Spleen (tissue), 11 donors: ENCODE results near the gene SYT13. TPM values are rescaled to one million over a fixed set of nuclear protein-coding genes. Genes with fewer than 3 reads are reported as not detected.
A peak's percentile ranks its signal among the peaks of the same experiment; 100 is the strongest.

ENCODE experiments used
- DNase-seq: peaks from one replicate; pipeline ENCODE4 v3.0.0-alpha.2; 2020
- H3K27ac ChIP-seq, 8 donors: fragments of 200-600 bp; sonication (generic) in 7 of 8; 1 replicate in 4 of 8; 2 replicates in 4 of 8; pipeline versions ENCODE4 v1.5.0 to v1.8.0; 2016 to 2021; ENCODE audit warnings: inconsistent platforms in 4 of 8, mild to moderate bottlenecking in 4 of 8, moderate library complexity in 1 of 8
- H3K27me3 ChIP-seq, 7 donors: fragments of 200-600 bp; sonication (generic) in 6 of 7; replicated peaks in 1 of 7; 1 replicate in 4 of 7; 2 replicates in 3 of 7; pipeline versions ENCODE4 v1.5.0 to v1.8.0; 2016 to 2021; ENCODE audit warnings: inconsistent platforms in 3 of 7, mild to moderate bottlenecking in 1 of 7
- H3K36me3 ChIP-seq, 6 donors: fragments of 200-600 bp; sonication (generic) in 5 of 6; 1 replicate in 4 of 6; 2 replicates in 2 of 6; pipeline versions ENCODE4 v1.5.0 to v1.8.0; 2016 to 2021; ENCODE audit warnings: inconsistent platforms in 2 of 6
- H3K4me1 ChIP-seq, 6 donors: fragments of 200-600 bp; sonication (generic) in 5 of 6; 1 replicate in 3 of 6; 2 replicates in 3 of 6; pipeline versions ENCODE4 v1.5.0 to v1.8.0; 2016 to 2021; ENCODE audit warnings: inconsistent platforms in 3 of 6
- H3K4me3 ChIP-seq, 8 donors: fragments of 200-600 bp; sonication (generic) in 7 of 8; 1 replicate in 4 of 8; 2 replicates in 4 of 8; pipeline versions ENCODE4 v1.5.0 to v1.8.0; 2016 to 2021; ENCODE audit warnings: inconsistent platforms in 4 of 8, mild to moderate bottlenecking in 4 of 8, moderate library complexity in 2 of 8
- H3K9me3 ChIP-seq, 8 donors: fragments of 200-600 bp; sonication (generic) in 7 of 8; 1 replicate in 4 of 8; 2 replicates in 4 of 8; pipeline versions ENCODE4 v1.5.0 to v1.8.0; 2016 to 2021; ENCODE audit warnings: inconsistent platforms in 4 of 8
- CTCF ChIP-seq, 11 experiments: fragments of 200-600 bp in 7 of 11; fragments of 450-650 bp in 4 of 11; sonication (generic) in 4 of 11; IDR thresholded peaks in 8 of 11; conservative IDR thresholded peaks in 3 of 11; 1 replicate in 7 of 11; 2 replicates in 4 of 11; pipeline versions ENCODE4 v1.4.0 to v1.8.0; 2016 to 2021; ENCODE audit warnings: antibody characterized with exemption in 11 of 11, inconsistent platforms in 4 of 11, mild to moderate bottlenecking in 1 of 11
- POLR2A ChIP-seq, 3 donors: fragments of 450-650 bp; IDR thresholded peaks; one replicate each; pipeline ENCODE4 v1.5.1; 2017; ENCODE audit warnings: antibody characterized with exemption in 3 of 3, mild to moderate bottlenecking in 1 of 3
- POLR2AphosphoS5 ChIP-seq, 3 donors: sonication (generic); formaldehyde crosslinking; IDR thresholded peaks; one replicate each; pipeline ENCODE4 v1.5.1; 2017; ENCODE audit warnings: antibody characterized with exemption in 3 of 3
- WGBS, 5 donors: extraction: QIAGEN DNeasy Blood & Tissue Kit in 3 of 5; methylation state at CpG; one replicate each; pipeline versions ENCODE4 v1.1.5 to v1.1.7; 2013 to 2018; 5-methylcytosine and 5-hydroxymethylcytosine counted together
- intact Hi-C: fragments of 100-400 bp; cut with DNase I; formaldehyde crosslinking; loops from one replicate; pipeline ENCODE4 v1.15.0; 2023; ENCODE audit warnings: low total_unique reads
- polyA plus RNA-seq, 3 donors: library from polyadenylated mRNA; stranded (reverse); fragments of 200-250 nt; gene quantifications; one replicate each; pipeline ENCODE4 v1.2.1, GENCODE V29; 2013
- total RNA-seq, 7 donors: library from RNA; depleted of rRNA in 3 of 7; stranded (reverse); fragments of >200 nt in 3 of 7; fragmentation: NEBNext Ultra II Directional in 4 of 7; extraction: Animal tissue kit (Norgen Biotek cat#: 25700) in 4 of 7; gene quantifications; one replicate each; pipeline versions ENCODE4 v1.1.0 to v1.2.1, GENCODE V29; 2016 to 2021
- donor health status: healthy with polysubstance abuse.
- donor health status: DM: no; HTN: no; CAD: no; lungs with moderate emphysema.
- donor health status: DM: no; HTN: no; CAD: no.
- donor health status: Bipolar disorder and iron deficiency.
- donor health status: healthy.
- donor health status: DM: no; HTN: no; CAD: no.
- donor health status: DM: yes; HTN: yes; CAD: no.

Gene SYT13
- total and polyA plus RNA-seq, 10 donors = 0.02 to 0.64 (median 0.10) TPM; not detected in 2

GRCh38 chr11:45239733-45240132, 46.4 kb downstream of the SYT13 start:
- intact Hi-C loops = no loop called here
- Histone ChIP-seq H3K4me1 (no peaks in the 10 kb centered on the region), H3K27me3 (peaks cover 0 to 12% (median 0%) of the 10 kb centered on the region in 7 donors), H3K9me3 (peaks cover 0 to 10% (median 6%) of the 10 kb centered on the region in 8 donors), H3K36me3 (no peaks in the 10 kb centered on the region), H3K4me3 (no peak overlapping the region), H3K27ac (no peak overlapping the region)
- no peak for DNase-seq
- 83 to 100% (median 92%) methylated on average over 1 of the region's 1 CpG for WGBS, 5 donors
- TF ChIP-seq POLR2A (IDR thresholded peaks at IDR 0.05) (no peak), CTCF (IDR thresholded peaks at IDR 0.05 in 8 of 11, conservative IDR thresholded peaks at IDR 0.05 in 3 of 11) (no peak), POLR2AphosphoS5 (IDR thresholded peaks at IDR 0.05) (no peak)

- TF ChIP-seq POLR2AphosphoS5 (IDR thresholded peaks at IDR 0.05) = no peak
- TF ChIP-seq POLR2A (IDR thresholded peaks at IDR 0.05) = no peak
- TF ChIP-seq CTCF (IDR thresholded peaks at IDR 0.05 in 8 of 11, conservative IDR thresholded peaks at IDR 0.05 in 3 of 11) = no peak
- H3K36me3 ChIP-seq = no peaks in the 10 kb centered on the region
- DNase-seq = no peak
- intact Hi-C loops = no loop called here
- peaks cover 0 to 12% (median 0%) of the 10 kb centered on the region in 7 donors for H3K27me3 ChIP-seq
- H3K9me3 ChIP-seq = peaks cover 0 to 10% (median 6%) of the 10 kb centered on the region in 8 donors
- H3K4me3 ChIP-seq = no peak overlapping the region
- peak overlapping the region in 1 of 8 donors; percentile 6 for H3K27ac ChIP-seq
- WGBS, 5 donors = 67 to 95% (median 81%) methylated on average over 3 of the region's 3 CpGs
- peaks cover 0 to 3% (median 0%) of the 10 kb centered on the region in 6 donors for H3K4me1 ChIP-seq
Observed at GRCh38 chr11:45238724-45239123, 47.4 kb downstream of the SYT13 start.

- Histone ChIP-seq H3K4me1 (peaks cover 0 to 10% (median 0%) of the 10 kb centered on the region in 6 donors), H3K4me3 (no peak overlapping the region), H3K27ac (peak overlapping the region in 1 of 8 donors; percentile 6), H3K36me3 (no peaks in the 10 kb centered on the region), H3K9me3 (peaks cover 0 to 10% (median 6%) of the 10 kb centered on the region in 8 donors), H3K27me3 (peaks cover 0 to 12% (median 0%) of the 10 kb centered on the region in 7 donors)
- intact Hi-C loops = no loop called here
- no peak for DNase-seq
- WGBS, 5 donors = 42 to 76% (median 67%) methylated on average over 4 of the region's 4 CpGs
- TF ChIP-seq POLR2A (IDR thresholded peaks at IDR 0.05) = no peak
Observed at GRCh38 chr11:45237711-45238315, 48.3 kb downstream of the SYT13 start.

- Histone ChIP-seq H3K27me3 (peaks cover 0 to 12% (median 0%) of the 10 kb centered on the region in 7 donors), H3K36me3 (no peaks in the 10 kb centered on the region), H3K4me3 (no peak overlapping the region), H3K27ac (no peak overlapping the region), H3K4me1 (peaks cover 0 to 10% (median 0%) of the 10 kb centered on the region in 6 donors), H3K9me3 (peaks cover 0 to 4% (median under 1%) of the 10 kb centered on the region in 8 donors)
- WGBS, 5 donors = 91 to 96% (median 94%) methylated on average over 15 of the region's 15 CpGs
- TF ChIP-seq CTCF (IDR thresholded peaks at IDR 0.05 in 8 of 11, conservative IDR thresholded peaks at IDR 0.05 in 3 of 11) = no peak
- TF ChIP-seq POLR2AphosphoS5 (IDR thresholded peaks at IDR 0.05) = no peak
- no peak for TF ChIP-seq POLR2A (IDR thresholded peaks at IDR 0.05)
- DNase-seq = peak; percentile 69
- intact Hi-C loops = no loop called here
Observed at GRCh38 chr11:45234306-45235006, 51.7 kb downstream of the SYT13 start.
